Activated CD8-positive, alpha-beta memory T cell treated with anti-CD3 and anti-CD28 coated beads for 36 hours (primary cell): Measurements from ENCODE around the gene VANGL2. TPM values are rescaled to one million over a fixed set of nuclear protein-coding genes. Genes with fewer than 3 reads are reported as not detected.

ENCODE experiments used
- CTCF ChIA-PET: fragments of 350-600 bp; sonication (Branson Sonifier 250); formaldehyde crosslinking; loops from one replicate; lab custom pipeline; 2021; ENCODE audit warnings: antibody characterized with exemption; lab: Charles Lee
- POLR2A ChIA-PET: fragments of 350-600 bp; sonication (Branson Sonifier 250); formaldehyde crosslinking; loops from one replicate; lab custom pipeline; 2021; ENCODE audit warnings: antibody characterized with exemption; lab: Charles Lee
- total RNA-seq, 2 experiments: library from RNA; stranded (reverse); gene quantifications; one replicate each; pipeline ENCODE4 v1.2.3, GENCODE V29; 2021

Gene VANGL2
- total RNA-seq, 2 experiments from 2014 or later: 0.04 to 0.06 TPM

DNA sequence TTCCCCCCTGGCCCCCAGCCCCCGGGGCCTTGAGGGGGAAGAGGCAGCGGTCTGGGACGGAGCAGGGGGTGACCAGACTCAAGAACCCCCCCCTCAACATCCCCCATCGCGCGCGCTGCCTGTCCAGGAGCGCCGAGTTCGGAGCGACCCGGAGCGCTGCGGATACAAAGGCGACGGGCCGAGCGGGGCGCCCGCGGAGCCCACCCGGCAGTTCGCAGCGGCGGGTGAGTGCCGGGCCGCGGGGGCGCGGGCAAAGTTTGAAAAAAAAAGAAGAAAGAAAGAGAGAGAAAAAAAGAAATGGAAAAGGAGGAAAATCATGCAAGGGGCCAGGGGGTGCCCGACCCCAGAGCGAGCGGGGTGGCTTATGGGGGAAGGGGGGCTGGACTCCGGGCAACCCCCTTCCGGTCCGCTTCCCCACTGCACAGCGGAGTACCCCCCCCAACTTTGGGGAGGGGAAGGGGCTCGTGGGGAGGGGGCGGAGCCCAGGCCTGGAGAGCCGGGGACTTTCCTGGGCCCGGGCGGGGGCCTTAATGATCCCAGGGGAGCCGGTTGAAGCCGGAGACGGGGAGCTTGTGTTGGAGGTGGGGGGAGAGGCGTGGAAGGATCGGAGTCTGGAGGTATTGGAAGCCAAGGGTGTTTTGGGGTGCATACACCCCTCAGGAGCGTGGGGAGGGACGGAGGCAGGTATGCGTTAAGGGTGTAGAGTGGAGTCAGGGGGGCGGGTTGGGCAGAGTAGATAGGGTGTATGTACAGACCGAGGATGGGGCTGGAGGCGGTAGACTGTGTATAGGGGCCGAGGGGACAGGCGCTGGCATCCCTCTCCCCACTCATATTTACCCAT lies 502 bp downstream of the VANGL2 start:
- ChIA-PET POLR2A (no interaction called here), CTCF (no interaction called here)

DNA sequence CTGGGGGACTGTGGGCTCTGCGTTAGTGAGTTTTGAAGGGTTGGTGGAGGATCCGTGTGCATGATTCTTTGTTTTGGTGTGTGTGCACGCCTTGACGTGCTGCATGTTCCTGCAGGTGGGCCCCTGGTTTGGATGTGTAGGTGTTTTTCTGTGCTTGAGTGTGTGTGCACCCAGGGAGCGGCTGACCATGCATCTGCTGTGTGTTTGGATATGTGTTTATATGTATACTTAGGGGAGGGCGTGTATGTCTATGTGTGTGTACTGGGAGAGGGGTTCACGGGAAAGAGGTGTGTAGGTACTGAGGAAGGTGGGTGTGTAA lies 1.1 kb downstream of the VANGL2 start:
- ChIA-PET CTCF (no interaction called here), POLR2A (no interaction called here)

DNA sequence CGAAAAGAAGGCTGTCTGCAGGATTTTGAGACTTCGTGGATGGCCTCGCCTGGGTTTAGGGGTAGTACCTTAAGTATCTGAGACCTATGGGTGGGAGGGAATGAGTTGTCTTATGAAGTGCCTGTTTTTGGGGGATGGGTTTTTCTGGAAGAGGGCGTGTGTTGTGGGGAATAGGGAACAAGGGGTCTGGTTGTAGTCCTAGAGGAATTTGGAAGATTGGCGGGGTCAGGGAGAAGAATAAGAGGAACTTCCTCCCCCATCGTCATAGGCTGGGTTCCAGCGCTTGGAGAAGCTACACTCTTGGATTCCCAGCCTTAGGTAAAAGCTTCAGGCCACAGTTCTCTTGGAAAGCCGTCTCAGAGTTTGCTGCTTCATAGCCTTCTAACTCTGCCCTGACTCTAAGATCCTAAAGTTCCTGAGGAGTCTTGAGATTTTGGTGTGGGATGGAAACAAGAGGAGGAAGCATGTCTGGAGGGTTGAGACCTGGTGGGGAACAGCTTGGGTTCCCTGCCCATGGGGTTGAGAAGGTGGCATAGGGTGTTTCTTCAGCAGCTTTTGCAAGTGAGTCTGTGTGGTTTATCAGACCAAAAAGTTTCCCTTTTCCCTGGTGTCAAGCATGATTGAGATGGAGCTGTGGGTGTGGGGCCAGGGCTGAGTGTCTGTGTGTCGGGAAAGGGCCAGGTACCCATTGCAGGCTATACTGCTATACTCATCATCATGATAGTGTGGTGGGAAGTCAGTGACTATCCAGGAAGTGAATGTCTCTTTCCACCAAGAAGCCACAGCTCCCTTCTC lies 1.8 kb downstream of the VANGL2 start:
- ChIA-PET POLR2A (no interaction called here), CTCF (interaction anchor here (0.7 kb wide), 2 partner anchors 23 to 26 kb away, joined by 3 read pairs; no protein-coding TSS in a partner anchor)

DNA sequence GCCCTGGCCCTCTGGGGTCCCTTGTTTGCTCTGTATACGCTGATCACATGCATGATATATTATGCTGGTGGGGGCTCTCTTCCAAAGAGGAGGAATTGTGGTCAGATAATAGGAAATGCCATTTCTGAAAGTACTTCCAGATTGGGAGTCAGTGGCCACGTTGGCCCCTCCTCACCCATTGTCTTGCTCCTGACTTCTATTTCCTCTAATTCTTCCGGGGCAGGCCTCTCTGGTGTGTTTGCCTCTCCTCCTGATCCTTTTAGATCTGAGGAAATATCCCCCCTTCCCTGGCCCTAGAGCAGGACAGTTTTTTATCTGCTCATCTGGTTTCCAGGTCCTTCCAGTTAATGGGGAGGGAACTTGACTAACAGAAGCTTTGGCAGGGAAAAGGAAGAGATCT lies 2.9 kb downstream of the VANGL2 start:
- CTCF ChIA-PET: no interaction called here

DNA sequence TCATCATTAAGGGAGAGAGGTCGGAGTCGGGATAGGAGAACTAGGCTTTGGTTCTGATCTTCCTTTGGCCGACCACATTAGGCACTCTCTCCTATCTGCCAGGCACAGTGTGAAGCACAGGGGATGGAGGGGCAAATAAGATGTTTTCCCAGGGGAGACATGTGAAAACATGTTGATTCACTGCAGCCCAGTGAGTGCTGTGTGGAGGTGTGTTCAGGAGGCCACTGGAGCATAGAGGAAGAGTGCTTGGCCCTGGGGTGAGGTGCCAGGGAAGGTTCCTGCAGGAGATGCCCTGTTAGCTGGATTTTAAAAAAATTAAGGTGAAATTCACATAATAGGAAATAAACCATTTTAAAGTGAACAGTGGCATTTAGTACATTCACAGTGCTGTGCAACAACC lies 3.7 kb downstream of the VANGL2 start:
- POLR2A ChIA-PET: no interaction called here
- CTCF ChIA-PET: no interaction called here

More for the DNA sequence above, 2.9 kb downstream of the VANGL2 start:
- POLR2A ChIA-PET: no interaction called here

DNA sequence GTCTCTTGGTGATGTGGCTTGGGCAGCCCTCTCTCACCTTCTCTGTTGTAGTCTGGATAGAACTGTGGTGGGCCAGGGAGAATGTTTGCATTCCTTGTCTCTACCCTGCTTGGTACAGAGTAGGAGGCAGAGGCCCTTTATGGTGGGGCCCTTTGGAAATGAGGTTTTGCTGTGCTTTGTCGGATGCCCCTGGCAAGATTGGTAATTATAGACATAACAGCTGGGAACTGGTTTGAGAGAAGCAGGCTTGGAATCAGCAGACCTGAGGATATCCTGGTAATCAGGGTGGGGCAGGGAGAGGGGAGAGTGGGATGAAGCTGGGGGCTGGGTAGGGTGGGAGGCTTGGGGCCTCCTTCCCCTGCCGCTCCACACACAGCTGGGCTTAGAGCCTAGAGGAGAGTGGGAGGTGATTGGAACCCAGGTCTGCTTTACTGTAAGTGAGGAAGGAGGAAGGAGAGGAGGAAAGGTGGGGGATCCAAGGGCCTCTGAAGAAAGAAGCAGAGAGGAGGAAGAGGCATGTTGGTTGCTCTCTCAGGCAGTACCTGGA lies 5.0 kb downstream of the VANGL2 start:
- ChIA-PET POLR2A (no interaction called here), CTCF (interaction anchor here (1.5 kb wide), 1 partner anchor 206 kb away, joined by 3 read pairs; no protein-coding TSS in a partner anchor)

DNA sequence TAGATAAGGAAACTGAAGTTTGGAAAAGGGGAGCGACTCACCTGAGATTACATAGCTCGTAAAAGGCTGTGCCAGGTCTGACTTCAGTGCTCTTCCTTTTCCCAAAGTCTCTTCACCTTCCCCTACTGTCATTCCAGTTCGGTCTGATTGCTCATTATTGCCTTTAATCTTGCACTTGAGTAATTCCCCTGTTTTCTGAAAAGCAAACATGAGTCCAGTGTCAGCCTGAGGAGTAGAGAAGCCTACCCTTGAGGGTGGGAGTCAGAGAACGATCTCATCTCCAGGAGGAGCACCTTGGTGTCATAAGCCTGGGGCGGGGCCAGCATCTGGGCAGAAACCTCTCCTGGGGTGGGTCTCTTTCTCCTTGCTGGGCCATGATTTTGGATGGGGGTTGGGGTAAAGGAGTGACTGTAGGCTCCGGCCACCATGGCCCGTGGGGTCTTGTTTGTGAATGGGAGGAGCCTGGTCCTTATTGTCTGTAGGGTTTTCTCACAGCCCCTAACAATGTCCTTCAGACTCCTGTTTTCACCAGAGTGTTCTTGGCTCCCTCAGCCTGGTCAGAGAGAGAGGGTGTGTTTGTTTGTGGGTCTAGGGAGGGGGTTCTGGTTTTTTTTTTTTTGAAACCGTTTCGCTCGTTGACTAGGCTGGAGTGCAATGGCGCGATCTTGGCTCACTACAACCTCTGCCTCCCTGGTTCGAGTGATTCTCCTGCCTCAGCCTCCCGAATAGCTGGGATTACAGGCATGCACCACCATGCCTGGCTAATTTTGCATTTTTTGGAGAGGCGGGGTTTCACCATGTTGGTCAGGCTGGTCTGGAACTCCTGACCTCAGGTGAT lies 6.0 kb downstream of the VANGL2 start:
- ChIA-PET POLR2A (no interaction called here), CTCF (interaction anchor here (1.5 kb wide), 1 partner anchor 205 kb away, joined by 3 read pairs; no protein-coding TSS in a partner anchor)

DNA sequence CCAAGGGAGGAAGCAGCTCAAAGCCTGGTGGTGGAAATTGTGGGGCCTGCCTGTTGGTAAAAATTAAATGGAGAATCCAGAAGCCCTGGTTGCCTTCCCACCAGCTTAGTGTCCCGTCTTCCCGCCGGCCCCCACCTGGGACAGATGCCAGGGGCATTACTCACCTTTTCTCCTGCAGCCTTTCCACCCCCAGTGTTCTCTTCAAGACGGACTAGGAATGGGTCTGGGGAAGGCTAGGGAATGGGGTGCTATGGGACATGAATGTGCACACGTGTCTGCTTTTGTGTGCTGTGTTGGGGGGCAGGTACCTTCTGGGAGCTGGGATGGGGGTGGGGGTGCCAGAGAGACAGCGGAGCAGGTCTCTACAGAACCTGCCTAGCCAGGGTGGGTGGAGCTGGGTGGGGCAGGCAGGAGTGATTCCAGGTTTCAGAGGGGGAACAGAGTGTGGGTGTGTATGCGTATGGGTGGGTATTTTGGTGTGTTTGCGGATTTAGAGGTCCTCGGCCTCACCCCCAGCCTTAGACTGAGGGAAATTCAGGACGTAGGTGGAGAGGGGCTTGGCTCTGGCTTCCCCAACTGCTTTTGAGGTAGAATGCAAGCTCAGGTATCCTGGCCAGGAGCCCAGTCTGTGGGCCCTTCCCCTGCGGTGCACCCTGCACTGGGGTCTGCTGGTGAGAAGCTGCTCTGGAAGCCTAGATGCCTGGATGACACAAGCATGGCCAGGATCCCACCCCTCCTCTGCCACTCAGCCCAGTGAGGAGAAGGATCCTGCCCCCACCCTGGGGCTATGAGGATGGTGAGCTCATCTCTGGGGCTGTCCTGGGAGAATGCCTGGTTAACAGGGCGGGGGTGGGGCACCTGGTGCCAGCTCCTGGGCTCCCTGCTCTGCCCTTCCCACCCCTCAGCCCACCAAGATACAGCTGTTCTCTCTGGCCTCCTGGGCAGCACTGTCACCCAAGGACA lies 7.8 kb downstream of the VANGL2 start:
- CTCF ChIA-PET: interaction anchor here (0.7 to 1.2 kb wide), 4 partner anchors 11 to 177 kb away, joined by 3 to 4 read pairs (median 4); no protein-coding TSS in a partner anchor
- POLR2A ChIA-PET: no interaction called here

DNA sequence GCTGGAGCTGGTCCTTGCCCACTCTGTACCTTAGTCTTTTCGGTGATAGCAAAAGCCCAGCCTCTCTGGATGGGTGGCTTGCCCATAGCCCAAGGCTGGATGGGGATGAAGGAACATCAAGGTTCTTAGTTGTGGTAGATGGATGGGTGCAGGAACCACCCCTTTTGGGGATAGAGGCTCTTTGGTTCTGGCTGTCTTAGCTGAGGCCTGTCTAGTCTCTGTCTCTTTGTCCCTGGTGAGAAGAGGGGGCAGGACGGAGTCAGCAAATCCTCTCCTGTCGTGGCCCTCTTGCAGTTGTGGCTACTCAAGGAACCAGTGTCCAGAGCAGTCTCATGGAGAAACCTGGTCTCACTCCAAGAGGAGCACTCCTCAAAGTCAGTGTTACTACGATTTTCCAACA lies 8.5 kb downstream of the VANGL2 start:
- ChIA-PET CTCF (interaction anchor here (0.6 to 1.2 kb wide), 3 partner anchors 33 to 176 kb away, joined by 3 to 4 read pairs (median 3); no protein-coding TSS in a partner anchor), POLR2A (no interaction called here)

DNA sequence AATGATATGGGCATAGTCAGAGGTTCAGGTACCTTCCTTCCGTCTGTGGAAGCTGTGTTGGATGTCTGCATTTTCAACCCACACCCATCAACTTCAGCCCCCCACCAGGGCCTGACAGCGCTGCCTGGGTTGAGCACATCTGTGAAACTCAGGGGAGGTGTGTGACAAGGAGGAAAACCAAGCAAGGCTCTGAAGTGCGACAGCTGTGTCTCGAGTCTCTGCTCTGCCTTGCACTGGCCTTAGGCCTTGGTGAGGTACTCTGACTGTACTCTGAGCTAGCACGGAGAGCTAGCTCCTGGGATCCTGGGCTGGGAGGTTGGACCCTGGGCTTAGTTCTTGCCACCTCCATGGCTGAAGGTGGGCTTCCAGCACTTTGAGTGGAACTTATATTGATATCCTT lies 9.1 kb downstream of the VANGL2 start:
- CTCF ChIA-PET: interaction anchor here (0.6 kb wide), 1 partner anchor 33 kb away, joined by 3 read pairs; no protein-coding TSS in a partner anchor
- POLR2A ChIA-PET: no interaction called here

DNA sequence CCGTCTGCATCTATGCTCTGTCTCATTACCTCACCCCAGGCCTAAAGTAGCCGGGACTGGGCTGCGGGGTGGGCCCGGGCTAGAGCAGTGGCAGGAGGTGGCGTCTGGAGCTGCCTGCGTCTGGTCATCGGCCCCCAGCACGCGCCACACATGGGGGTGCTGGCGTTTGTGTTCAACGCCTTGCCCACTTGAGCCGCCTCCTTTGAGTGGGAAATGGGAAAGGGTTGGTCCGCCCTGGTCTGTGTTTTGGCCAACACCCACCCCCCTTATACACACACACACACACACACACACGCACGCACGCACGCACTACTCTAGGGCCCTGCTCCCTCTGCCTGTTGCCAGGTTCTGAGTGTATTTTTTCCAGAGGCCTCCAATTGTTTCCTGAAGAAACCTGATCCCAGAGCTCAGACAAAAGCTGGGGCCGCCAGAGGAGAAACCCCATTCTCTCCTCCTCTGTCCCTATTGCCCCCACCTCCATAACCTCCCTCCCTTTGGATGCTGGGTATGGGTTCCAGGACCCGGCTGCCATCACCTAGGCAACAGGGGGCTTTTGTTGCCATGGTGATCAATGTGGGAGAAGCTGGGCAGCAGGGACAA lies 10.1 kb downstream of the VANGL2 start:
- ChIA-PET POLR2A (no interaction called here), CTCF (no interaction called here)

DNA sequence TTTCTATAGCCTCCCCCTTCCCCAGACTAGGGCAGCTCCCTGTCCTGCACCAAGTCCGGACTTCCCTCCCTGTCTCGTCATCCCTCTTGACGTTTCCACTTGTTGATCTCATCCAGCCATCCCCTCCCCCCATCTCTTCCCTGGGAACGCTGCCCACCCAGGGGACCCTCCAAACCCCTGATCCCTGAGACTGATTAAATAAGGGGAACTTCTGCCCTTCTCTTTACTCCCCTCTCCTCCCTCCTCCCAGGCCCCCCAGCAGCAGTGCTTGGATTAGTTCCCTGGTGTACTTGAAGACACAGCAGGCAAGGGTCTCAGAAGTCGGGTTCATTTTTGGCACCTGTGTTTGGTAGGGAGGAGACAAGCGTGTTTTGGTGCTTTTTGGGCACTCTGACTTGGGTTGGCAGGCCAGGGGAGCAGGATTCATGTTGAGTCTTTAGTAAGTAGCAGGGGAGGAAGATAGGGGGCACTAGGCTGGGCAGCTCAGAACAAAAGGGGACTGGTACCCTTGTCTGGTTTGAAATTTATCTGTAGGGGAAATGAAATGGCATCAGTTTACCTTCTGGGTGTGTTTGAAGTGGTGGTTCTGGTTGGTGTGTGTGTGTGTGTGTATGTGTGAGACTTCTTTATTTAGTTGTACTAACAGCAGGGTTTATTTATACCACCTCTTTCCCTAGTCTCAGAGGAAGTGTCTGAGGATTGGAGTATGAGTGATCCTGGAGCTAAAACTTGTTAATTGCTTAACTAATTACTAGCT lies 11.1 kb downstream of the VANGL2 start:
- POLR2A ChIA-PET: no interaction called here
- CTCF ChIA-PET: no interaction called here

DNA sequence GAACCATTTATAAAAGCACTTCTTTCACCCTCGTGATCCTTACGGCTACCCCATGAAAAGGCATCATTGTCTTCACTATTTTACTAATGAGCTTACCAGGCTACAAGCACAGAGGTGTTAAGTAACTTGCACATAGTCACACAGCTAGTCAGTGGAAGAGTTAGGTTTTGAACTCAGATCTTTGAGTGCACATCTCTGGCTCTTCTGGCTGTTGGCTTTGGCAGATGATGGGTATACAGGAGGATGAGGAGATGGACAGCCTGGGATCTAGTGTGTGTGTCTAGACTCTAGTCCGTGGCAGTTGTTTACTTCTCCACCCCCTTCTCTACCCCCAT lies 11.6 kb downstream of the VANGL2 start:
- ChIA-PET CTCF (no interaction called here), POLR2A (no interaction called here)

DNA sequence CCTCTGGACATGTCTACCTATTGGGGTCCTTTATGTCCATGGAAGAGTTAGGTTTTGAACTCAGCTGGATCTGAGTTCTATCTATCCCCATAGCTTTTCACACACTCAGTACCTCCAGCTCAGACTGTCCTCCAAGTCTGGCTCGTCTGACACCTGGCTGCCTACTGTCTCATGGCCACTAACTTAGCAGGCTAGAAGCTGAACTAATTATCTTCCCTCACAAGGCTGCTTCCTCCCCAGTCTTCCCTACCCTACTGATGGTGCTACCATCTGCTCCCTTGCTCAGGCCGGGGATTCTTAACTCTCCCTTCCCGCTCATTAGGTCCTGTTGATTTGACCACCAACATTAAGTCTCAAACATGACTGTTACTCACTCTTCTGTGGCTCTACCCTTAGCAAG lies 13.4 kb downstream of the VANGL2 start:
- POLR2A ChIA-PET: no interaction called here
- CTCF ChIA-PET: no interaction called here

DNA sequence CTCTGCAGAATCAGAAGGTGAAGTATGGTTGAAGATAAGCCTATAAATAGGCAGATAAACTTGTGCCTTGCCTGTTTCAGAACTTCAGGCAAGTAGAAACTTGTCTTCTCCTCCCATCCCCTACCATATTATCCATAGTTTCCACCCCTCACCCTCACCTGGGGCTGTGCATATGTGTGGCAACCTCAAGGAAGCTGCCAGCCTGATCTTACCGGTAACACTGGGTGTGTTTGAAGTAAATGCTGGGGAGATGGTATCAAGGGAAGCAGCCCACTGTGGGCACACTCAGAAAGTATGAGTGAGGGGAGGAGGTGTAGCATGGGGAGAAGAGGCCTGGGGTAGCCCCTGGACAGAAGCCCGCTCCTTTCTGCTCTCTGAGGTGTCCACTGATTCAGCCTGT lies 14.5 kb downstream of the VANGL2 start:
- ChIA-PET CTCF (no interaction called here), POLR2A (no interaction called here)

DNA sequence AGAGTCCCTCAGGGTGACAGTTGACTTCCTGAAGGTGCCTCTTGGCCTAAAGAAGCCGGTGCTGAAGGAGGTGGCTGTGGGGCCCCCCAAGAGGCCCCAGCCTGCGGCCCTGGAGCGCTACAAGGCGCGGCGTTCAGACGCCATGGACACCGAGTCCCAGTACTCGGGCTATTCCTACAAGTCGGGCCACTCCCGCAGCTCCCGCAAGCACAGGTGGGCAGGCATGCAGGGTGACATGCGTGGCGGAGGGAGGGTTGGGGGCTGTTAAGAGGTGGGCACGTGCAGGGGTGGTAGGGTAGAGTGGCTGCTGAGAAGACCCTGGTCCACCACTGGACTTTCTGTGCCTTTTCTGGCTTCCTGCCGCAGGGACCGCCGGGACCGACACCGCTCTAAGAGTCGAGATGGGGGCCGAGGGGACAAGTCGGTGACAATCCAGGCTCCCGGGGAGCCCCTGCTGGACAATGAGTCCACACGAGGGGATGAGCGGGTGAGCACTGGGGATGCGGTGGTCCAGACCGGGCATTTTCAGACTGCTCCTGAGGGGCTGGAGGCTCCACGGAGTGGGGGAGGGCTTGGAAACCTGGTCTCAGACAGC lies 15.4 kb downstream of the VANGL2 start:
- POLR2A ChIA-PET: no interaction called here
- CTCF ChIA-PET: no interaction called here

DNA sequence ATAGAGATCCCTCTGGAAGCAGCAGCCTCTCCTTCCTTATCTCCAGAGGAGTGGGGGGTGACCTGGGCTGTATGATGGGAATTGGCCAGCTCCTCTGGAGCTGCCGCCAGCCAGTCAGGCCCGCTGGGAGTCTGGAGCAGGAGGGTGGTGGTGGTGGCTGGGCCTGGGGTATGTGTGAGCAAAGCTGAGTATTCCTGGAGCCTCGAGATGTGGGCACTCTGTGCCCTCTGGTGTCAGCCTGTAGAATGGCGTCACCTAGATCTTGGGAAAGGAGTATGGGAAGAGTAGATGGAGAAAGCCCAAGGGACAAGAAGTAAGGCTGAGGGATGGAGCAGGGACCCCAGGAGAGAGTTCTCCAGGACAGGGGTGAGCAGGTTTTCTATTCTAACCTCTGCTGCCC lies 16.0 kb downstream of the VANGL2 start:
- POLR2A ChIA-PET: no interaction called here

More for the DNA sequence above, 16.0 kb downstream of the VANGL2 start:
- CTCF ChIA-PET: no interaction called here
